ENCODE data around the gene CEP170B.
"Not testable (repeated sequence)": the region's sequence is repeated elsewhere in the genome, so short reads cannot be mapped to it uniquely, and the experiment has no call there.

The CEP170B gene

GRCh38 chr14:104919152-104919992 is 54.3 kb downstream of the CEP170B start:
- not testable (repeated sequence) for DNase-seq

- no peak for DNase-seq
Observed at GRCh38 chr14:104919993-104920315, 54.9 kb downstream of the CEP170B start.

GRCh38 chr14:104923640-104924420 is 58.8 kb downstream of the CEP170B start:
- no peak for DNase-seq

DNA sequence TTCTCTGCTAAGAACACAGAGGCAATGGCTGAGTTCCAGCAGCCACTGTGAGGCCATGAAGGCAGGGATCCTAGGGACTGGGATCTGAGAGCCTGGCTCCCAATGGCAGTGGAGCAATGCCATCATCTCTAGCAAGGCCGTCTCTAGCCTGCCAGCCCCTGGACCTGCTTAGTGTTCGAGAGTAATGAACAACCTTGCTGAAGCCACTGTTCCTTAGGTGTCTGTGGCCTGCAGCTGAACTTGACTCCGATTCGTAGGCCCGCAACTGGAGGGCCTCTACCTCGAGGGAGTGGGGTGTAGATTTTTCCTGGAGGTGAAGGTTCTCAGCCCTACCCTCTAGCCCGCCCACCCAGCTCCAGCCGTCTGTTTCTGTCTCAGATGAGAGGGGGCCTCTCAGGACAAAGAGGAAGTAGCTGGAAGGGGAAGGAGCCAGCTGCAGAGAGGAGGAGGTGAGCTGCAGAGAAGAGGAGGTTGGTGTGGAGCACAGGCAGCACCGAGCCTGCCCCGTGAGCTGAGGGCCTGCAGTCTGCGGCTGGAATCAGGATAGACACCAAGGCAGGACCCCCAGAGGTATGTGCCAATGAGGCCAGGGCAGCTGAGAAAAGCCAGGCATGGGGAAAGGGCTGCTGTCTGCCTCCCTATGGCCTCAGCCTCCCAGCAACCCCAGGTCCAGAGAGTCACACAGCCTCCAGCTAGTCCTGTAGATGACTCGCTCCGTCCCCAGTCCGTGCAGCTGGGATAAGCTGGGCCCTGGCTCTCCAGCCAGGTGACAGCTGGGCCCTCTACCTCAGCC is 59.5 kb downstream of the CEP170B start, which contains the start of gene PLD4:
Gene PLD4, plus strand, starts transcription at position 459 of the 793 bp plus-strand sequence. CDS start 2,262 bp downstream, outside the sequence.
- no peak for DNase-seq

GRCh38 chr14:104925214-104925854 is 60.3 kb downstream of the CEP170B start:
- DNase-seq, result no peak

DNA sequence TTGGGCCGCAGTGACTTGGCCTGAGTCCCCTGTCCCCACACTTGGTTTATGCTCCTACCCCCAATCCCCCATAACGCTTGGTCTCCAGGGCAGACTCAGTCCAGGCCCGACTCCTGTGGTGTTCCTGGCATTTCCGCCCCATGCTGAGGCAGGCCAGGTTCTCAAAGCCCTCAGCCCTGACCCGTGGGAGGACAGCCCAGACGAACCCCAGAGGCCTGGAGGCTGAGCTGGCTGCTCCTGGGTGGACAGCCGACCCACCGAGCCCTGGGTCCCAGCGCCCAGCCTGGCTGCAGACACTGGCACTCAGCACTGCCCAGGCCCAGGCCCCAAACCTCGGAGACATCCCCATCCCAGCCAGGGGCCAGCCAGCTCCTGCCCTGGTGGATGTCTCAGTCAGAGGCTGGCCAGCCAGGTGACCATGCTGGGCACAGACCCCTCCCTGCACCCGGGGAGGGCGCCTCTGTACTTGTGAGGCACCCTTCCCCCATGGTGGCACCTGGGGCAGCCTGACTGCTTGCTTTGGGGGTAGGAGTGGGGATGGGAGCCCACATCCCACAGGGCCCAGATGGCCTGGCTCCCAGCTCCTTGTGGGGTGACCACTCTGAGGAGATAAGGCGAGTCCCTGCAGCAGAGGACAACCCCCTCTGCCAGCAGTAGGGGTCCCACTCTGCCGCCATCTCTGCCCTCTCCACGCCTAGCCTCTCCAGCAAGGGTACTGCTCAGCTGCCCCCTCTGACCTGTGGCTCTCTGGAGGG is 61.0 kb downstream of the CEP170B start:
- no peak for DNase-seq

DNA sequence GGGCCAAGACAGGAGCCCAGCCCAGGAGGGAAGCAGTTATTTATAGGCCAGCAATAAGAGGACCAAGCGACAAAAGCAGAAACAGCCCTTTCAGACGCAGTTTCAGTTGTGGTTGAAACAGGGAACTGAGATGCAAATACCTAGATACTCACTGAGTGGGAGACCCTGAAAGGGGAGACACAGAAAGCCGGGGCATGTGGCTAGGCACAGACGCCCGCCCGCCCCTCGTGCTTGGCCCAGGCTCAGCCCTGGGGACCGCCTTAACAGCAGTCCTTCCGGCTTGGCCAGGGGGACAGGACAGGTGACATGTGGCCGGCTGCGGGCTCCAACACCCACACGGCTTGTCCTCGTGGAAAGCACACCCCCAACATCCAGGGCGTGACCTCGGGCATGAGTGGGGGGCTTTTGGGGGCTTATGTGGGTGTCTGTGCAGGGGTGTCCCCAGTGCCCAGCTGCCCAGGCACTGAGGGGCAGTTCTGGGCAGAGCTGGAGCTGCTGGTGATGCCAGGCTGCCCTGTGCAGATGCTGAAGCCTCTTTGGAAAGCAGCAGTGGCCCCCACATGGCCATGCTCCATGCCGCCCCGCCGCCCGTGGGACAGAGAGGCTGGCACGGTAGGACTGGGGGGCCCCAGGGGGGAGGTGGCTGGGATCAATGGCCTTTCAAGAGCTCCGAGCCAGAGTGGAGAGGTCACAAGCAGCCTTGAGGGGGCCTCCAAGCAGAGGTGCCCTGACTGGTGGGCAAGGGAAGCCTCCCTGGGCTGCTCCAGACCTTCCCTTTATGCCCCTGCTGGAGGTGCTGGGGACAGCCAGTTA is 61.8 kb downstream of the CEP170B start:
- no peak for DNase-seq

DNA sequence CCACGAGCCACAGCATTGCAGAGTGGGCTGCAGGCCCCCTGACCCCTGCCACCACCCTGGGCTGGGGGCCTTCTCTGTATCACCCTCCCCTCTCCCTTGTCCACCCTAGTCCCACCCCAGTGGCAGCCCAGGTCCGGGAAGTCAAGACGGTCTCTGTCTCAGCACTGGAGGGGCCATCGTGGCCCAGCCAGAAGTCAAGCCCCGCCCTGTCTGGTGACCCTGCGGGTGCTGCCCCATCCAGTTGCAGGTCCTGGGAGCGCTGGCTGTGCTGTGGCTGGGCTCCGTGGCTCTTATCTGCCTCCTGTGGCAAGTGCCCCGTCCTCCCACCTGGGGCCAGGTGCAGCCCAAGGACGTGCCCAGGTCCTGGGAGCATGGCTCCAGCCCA is 62.4 kb downstream of the CEP170B start:
- DNase-seq, result no peak

GRCh38 chr14:104927901-104928300 is 62.8 kb downstream of the CEP170B start:
- DNase-seq, result no peak

GRCh38 chr14:104928391-104929133 is 63.5 kb downstream of the CEP170B start:
- no peak for DNase-seq

- DNase-seq, result no peak
Observed at GRCh38 chr14:104929268-104930230, 64.5 kb downstream of the CEP170B start.

DNA sequence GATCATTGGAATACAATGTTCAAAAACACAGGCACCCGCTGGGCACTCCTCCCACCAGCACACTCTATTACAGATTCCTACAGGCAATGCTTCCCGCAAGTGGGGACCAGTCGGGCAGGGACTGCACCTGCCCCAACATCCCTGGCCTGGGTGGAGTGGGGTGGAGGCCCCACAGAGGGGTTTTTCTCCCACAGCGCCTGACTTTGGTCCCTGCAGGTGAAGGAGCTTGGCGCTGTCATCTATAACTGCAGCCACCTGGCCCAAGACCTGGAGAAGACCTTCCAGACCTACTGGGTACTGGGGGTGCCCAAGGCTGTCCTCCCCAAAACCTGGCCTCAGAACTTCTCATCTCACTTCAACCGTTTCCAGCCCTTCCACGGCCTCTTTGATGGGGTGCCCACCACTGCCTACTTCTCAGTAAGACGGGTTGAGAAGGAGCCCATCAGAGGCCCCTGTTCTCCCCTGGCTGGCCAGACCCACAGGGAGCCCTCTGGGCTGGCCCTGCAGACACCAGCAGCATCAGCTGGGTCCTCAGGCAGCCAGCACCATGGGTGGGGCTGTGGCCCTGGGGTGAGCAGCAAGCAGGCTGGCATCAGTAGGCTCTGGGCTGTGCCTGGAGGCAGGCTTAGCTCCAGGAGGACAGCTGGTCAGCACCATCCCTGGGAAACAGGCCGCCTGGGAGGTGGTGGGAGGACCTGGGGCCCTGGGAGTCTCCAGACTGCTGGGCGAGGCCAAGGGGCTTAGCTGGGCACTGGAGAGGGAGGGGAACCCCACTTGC is 65.6 kb downstream of the CEP170B start:
- no peak for DNase-seq

- no peak for DNase-seq
Observed at GRCh38 chr14:104931304-104931770, 66.3 kb downstream of the CEP170B start.

GRCh38 chr14:104931771-104932675 is 67.0 kb downstream of the CEP170B start:
- no peak for DNase-seq

- DNase-seq, result peak; percentile 28
Observed at GRCh38 chr14:104932676-104933631, 67.9 kb downstream of the CEP170B start.

Measured in NCI-H510A (cell line).